Calu3 (cell line): ENCODE data around the gene CEP131. TPM values are rescaled to one million over a fixed set of nuclear protein-coding genes. Genes with fewer than 3 reads are reported as not detected.

ENCODE experiments used
- BruUV-seq: library from RNA; stranded (reverse); fragments of 400-500 nt; replicated peaks from 2 replicates; lab custom pipeline; 2021; lab: Mats Ljungman, UMichigan
- CTCF ChIA-PET: fragments of 300-600 bp; sonication (Branson Sonifier 250); formaldehyde crosslinking; loops from one replicate; lab custom pipeline; 2022; ENCODE audit warnings: antibody characterized with exemption; lab: Charles Lee
- DNase-seq: peaks from one replicate; pipeline ENCODE4 v3.0.0; 2022
- H3K27ac Mint-ChIP-seq: one replicate; pipeline ENCODE4 v1.8.0; 2022; ENCODE audit warnings: mixed read lengths; ENCODE audit not compliant: unreplicated experiment
- H3K27me3 Mint-ChIP-seq: one replicate; pipeline ENCODE4 v1.8.0; 2022; ENCODE audit warnings: mixed read lengths; ENCODE audit not compliant: unreplicated experiment
- H3K36me3 Mint-ChIP-seq: one replicate; pipeline ENCODE4 v1.8.0; 2022; ENCODE audit warnings: mild to moderate bottlenecking, moderate library complexity, mixed read lengths; ENCODE audit not compliant: insufficient read depth, unreplicated experiment
- H3K4me1 Mint-ChIP-seq: one replicate; pipeline ENCODE4 v1.8.0; 2022; ENCODE audit warnings: mild to moderate bottlenecking, low read depth, mixed read lengths; ENCODE audit not compliant: unreplicated experiment
- H3K4me3 Mint-ChIP-seq: one replicate; pipeline ENCODE4 v1.8.0; 2022; ENCODE audit warnings: mild to moderate bottlenecking, low read depth, moderate library complexity, mixed read lengths; ENCODE audit not compliant: unreplicated experiment
- H3K9me3 Mint-ChIP-seq: one replicate; pipeline ENCODE4 v1.8.0; 2022; ENCODE audit warnings: low read depth, mixed read lengths; ENCODE audit not compliant: unreplicated experiment
- intact Hi-C: fragments of 100-400 bp; cut with micrococcal nuclease; formaldehyde crosslinking; loops from one replicate; pipeline ENCODE4 v1.10.0; 2022; ENCODE audit not compliant: unreplicated experiment
- total RNA-seq: library from RNA; stranded (reverse); gene quantifications from 2 replicates; pipeline ENCODE4 v1.2.3, GENCODE V29; 2022
- TF ChIP-seq, protein P1 (sequence below): fragments of 200-600 bp; IDR thresholded peaks from one replicate; pipeline ENCODE4 v1.8.0; 2022; ENCODE audit warnings: antibody characterized with exemption; ENCODE audit not compliant: unreplicated experiment

Gene CEP131
- total RNA-seq, 1 experiment from 2014 or later = 28.2 TPM

DNA sequence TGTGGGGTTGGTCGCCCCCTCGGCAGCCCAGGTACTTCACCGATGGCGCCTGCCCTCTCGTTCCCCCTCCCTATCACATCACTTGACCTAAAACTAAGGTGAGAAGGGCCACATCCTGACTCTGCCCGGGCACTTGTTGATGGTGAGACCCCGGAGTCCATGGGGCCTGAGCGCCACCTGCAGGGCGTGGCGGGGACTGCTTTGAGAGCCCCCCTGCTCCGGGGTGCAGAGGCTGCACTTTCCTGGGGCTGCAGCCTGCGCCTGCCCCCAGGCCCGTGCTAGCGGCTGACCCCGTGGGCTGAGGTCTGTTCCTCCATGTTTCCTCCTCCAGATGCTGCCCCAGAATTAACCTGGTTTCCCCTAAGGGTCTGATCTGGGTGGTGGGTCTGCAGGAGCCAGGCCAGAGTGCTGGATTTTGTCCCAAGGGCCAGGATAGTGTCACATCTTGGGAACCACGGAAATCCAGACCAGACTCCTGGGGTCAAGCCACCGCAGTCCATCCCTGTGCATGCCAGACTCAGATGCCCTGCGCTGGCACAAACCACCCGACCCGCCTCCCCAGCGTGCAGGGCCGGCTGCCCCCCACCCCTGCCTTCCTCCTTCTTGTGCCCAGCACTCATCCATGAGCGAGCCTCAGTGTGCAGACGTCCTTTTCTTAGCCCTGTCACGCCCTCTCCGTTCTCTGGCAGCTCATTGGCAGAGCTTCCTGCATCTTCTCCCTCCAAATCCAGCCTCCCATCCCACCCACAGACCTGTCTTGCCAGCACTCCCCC, 19.1 kb upstream of the CEP131 start:
- H3K27ac Mint-ChIP-seq = peak overlapping the region; percentile 58
- CTCF ChIA-PET = interaction anchor here (0.6 kb wide), 1 partner anchor 570 kb away, joined by 5 read pairs; no protein-coding TSS in a partner anchor
- BruUV-seq = no TSS peak
- H3K4me3 Mint-ChIP-seq = no peak overlapping the region
- intact Hi-C loops = no loop called here
- H3K4me1 Mint-ChIP-seq = peaks cover 14% of the 10 kb centered on the region
- TF ChIP-seq, protein P1, sequence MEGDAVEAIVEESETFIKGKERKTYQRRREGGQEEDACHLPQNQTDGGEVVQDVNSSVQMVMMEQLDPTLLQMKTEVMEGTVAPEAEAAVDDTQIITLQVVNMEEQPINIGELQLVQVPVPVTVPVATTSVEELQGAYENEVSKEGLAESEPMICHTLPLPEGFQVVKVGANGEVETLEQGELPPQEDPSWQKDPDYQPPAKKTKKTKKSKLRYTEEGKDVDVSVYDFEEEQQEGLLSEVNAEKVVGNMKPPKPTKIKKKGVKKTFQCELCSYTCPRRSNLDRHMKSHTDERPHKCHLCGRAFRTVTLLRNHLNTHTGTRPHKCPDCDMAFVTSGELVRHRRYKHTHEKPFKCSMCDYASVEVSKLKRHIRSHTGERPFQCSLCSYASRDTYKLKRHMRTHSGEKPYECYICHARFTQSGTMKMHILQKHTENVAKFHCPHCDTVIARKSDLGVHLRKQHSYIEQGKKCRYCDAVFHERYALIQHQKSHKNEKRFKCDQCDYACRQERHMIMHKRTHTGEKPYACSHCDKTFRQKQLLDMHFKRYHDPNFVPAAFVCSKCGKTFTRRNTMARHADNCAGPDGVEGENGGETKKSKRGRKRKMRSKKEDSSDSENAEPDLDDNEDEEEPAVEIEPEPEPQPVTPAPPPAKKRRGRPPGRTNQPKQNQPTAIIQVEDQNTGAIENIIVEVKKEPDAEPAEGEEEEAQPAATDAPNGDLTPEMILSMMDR = peak; percentile 71
- H3K27me3 Mint-ChIP-seq = no peaks in the 10 kb centered on the region
- DNase-seq = peak; percentile 72
- peaks cover 85% of the 10 kb centered on the region for H3K36me3 Mint-ChIP-seq
- H3K9me3 Mint-ChIP-seq = no peaks in the 10 kb centered on the region

GRCh38 chr17:81241203-81241602, 18.4 kb upstream of the CEP131 start:
- H3K4me1 Mint-ChIP-seq = peaks cover 14% of the 10 kb centered on the region
- TF ChIP-seq, protein P1 = no peak
- no peaks in the 10 kb centered on the region for H3K9me3 Mint-ChIP-seq
- peaks cover 79% of the 10 kb centered on the region for H3K36me3 Mint-ChIP-seq
- H3K4me3 Mint-ChIP-seq = peak overlapping the region; percentile 79
- no peaks in the 10 kb centered on the region for H3K27me3 Mint-ChIP-seq
- intact Hi-C loops = no loop called here
- no peak for DNase-seq
- CTCF ChIA-PET = interaction anchor here (0.7 kb wide), 1 partner anchor 296 kb away, joined by 4 read pairs; no protein-coding TSS in a partner anchor
- BruUV-seq = no TSS peak
- H3K27ac Mint-ChIP-seq = no peak overlapping the region

GRCh38 chr17:81240761-81241160, 18.0 kb upstream of the CEP131 start:
- Mint-ChIP-seq H3K4me3 (peak overlapping the region; percentile 79), H3K27ac (no peak overlapping the region), H3K27me3 (no peaks in the 10 kb centered on the region), H3K36me3 (peaks cover 74% of the 10 kb centered on the region), H3K9me3 (no peaks in the 10 kb centered on the region), H3K4me1 (peaks cover 14% of the 10 kb centered on the region)
- BruUV-seq = no TSS peak
- CTCF ChIA-PET = interaction anchor here (0.7 kb wide), 1 partner anchor 296 kb away, joined by 4 read pairs; no protein-coding TSS in a partner anchor
- TF ChIP-seq, protein P1 = no peak
- DNase-seq = no peak
- intact Hi-C loops = no loop called here

DNA sequence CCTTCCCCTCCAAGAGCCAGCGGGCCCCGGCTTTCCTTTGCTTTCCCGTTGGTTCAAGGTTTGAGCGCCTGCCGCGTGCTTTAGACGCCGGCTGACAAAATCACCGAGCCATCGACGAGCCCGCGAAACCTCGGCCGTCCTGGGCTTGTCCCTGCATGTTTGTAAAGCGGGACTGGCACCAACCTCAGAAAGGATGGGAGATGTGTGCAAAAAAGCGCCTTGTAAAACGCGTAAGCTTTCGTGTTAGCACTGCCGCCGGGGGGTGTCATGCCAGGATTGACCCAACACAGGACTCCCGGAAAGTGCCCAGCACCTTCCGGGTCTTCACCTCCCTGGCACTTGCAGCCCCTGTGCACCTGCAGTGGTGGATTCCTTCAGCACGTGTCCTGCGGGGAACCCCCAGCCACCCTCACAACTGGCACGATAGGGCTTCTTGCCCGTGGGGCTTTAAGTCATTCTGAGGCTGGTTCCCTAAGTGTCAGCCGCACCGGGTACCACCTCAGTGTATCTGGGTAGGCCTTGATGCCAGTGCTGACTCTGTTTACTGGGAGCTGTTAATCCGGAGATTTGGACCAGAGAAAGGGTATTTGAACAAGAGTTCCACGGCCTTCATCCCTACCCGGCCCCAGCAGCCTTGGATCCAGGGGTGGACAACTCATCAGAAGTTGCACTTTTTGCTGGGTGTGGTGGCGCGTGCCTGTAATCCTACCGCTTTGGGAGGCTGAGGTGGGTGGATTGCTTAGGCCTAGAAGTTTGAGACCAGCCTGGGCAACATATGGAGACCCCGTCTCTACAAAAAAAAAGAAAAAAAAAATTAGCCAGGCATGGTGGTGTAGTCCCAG, 17.2 kb upstream of the CEP131 start:
- Mint-ChIP-seq H3K27me3 (no peaks in the 10 kb centered on the region), H3K27ac (peak overlapping the region; percentile 92), H3K4me3 (peak overlapping the region; percentile 79), H3K9me3 (no peaks in the 10 kb centered on the region), H3K36me3 (peaks cover 67% of the 10 kb centered on the region), H3K4me1 (peaks cover 14% of the 10 kb centered on the region)
- peak; percentile 28 for DNase-seq
- intact Hi-C loops = no loop called here
- CTCF ChIA-PET = interaction anchor here (0.6 to 1.4 kb wide), 2 partner anchors 155 to 157 kb away, joined by 3 to 4 read pairs; partner anchors contain the start of gene BAHCC1
- TF ChIP-seq, protein P1 = no peak
- BruUV-seq = TSS peak; percentile 60
